Upper lobe of left lung (tissue), 4 donors: ENCODE data around the gene DDX31.

Experiments used
- CTCF ChIP-seq, 6 experiments: fragments of 450-650 bp in 4 of 6; fragments of 200-600 bp in 2 of 6; sonication (generic) in 2 of 6; IDR thresholded peaks; one replicate each; pipeline ENCODE4 v1.5.1; 2016 to 2019; ENCODE audit warnings: antibody characterized with exemption in 6 of 6
- EP300 ChIP-seq, 4 donors: sonication (generic); formaldehyde crosslinking; IDR thresholded peaks; one replicate each; pipeline ENCODE4 v1.5.1; 2017; ENCODE audit warnings: antibody characterized with exemption in 4 of 4, control low read depth in 2 of 4
- POLR2AphosphoS5 ChIP-seq, 2 donors: sonication (generic); formaldehyde crosslinking; IDR thresholded peaks; one replicate each; pipeline ENCODE4 v1.5.1; 2017; ENCODE audit warnings: antibody characterized with exemption in 2 of 2

- TF ChIP-seq CTCF (IDR thresholded peaks at IDR 0.05) (no peak), EP300 (IDR thresholded peaks at IDR 0.05) (no peak), POLR2AphosphoS5 (IDR thresholded peaks at IDR 0.05) (no peak)
These were observed 78.5 kb downstream of the DDX31 start for GRCh38 chr9:132591244-132591643.
